K562 (cell line): ENCODE data around the gene ZDHHC11. TPM values are rescaled to one million over a fixed set of nuclear protein-coding genes. Genes with fewer than 3 reads are reported as not detected.
"Not testable (repeated sequence)": the region's sequence is repeated elsewhere in the genome, so short reads cannot be mapped to it uniquely, and the experiment has no call there.

ENCODE experiments used
- ATAC-seq: fragments of 200-7000 bp; cut with Tn5 transposase; 3 replicates; pipeline ENCODE4 v1.9.1; 2020; ENCODE audit warnings: moderate library complexity
- BruUV-seq: library from RNA; stranded (reverse); fragments of 400-500 nt; replicated peaks from 2 replicates; lab custom pipeline; 2021; lab: Mats Ljungman, UMichigan
- CTCF ChIA-PET: fragments of 300-600 bp; formaldehyde crosslinking; extraction: SDS; loops from one replicate; lab custom pipeline; 2021; ENCODE audit warnings: low intra/inter-chr PET ratio; lab: Yijun Ruan, JAX
- POLR2A ChIA-PET: fragments of 300-600, 350-650 bp; sonication (Branson Sonifier 250); formaldehyde crosslinking; extraction: SDS; loops from one replicate; lab custom pipeline; 2021; ENCODE audit warnings: antibody characterized with exemption, inconsistent platforms; lab: Yijun Ruan, JAX
- DNase-seq, 4 experiments: peaks; one replicate each; pipeline versions ENCODE4 v3.0.0 to v3.0.0-alpha.2; 2011 to 2018; ENCODE audit warnings: low spot score in 3 of 4, mixed read lengths in 3 of 4; ENCODE audit errors: extremely low read depth in 1 of 4
- FAIRE-seq: peaks from 2 replicates; lab custom pipeline; 2011; peaks lifted over from hg19 to GRCh38; lab: Jason Lieb, UNC
- H2AFZ ChIP-seq: 2 replicates; pipeline ENCODE4 v1.6.0; 2011; ENCODE audit warnings: low read depth, low read length, control low read depth, inconsistent platforms
- H3K27ac ChIP-seq: fragments of 200-600 bp; 3 replicates; pipeline ENCODE4 v1.8.0; 2011; ENCODE audit warnings: low read depth, mild to moderate bottlenecking, control low read depth, inconsistent platforms, low read length, moderate library complexity, mixed read lengths; ENCODE audit errors: extremely low read depth
- H3K27me3 ChIP-seq, 2 experiments: fragments of 300-600 bp in 1 of 2; 2 replicates in 1 of 2; 3 replicates in 1 of 2; pipeline versions ENCODE4 v1.6.0 to v1.8.0; 2011; ENCODE audit warnings: inconsistent platforms in 2 of 2, low read length in 2 of 2, mild to moderate bottlenecking in 1 of 2, mixed read lengths in 1 of 2, moderate library complexity in 1 of 2; ENCODE audit not compliant: control insufficient read depth in 2 of 2, insufficient read depth in 2 of 2
- H3K36me3 ChIP-seq: fragments of 300-600 bp; 3 replicates; pipeline ENCODE4 v1.8.0; 2011; ENCODE audit warnings: mild to moderate bottlenecking, low read length, inconsistent platforms; ENCODE audit not compliant: control insufficient read depth, insufficient read depth
- H3K4me1 ChIP-seq, 2 experiments: fragments of 200-600 bp in 1 of 2; replicated peaks in 1 of 2; 2 replicates in 1 of 2; 3 replicates in 1 of 2; pipeline versions ENCODE4 v1.5.1 to v1.8.0; 2011; ENCODE audit warnings: inconsistent platforms in 2 of 2, low read length in 2 of 2, mild to moderate bottlenecking in 1 of 2, mixed read lengths in 1 of 2, moderate library complexity in 1 of 2; ENCODE audit not compliant: control insufficient read depth in 2 of 2, insufficient read depth in 2 of 2
- H3K4me2 ChIP-seq: 2 replicates; pipeline ENCODE4 v1.6.1; 2011; ENCODE audit warnings: low read length, control low read depth, inconsistent platforms, mixed read lengths; ENCODE audit not compliant: insufficient read depth
- H3K4me3 ChIP-seq: fragments of 200-600 bp; sonication (generic), shearing (Covaris generic); 2 replicates; pipeline ENCODE4 v1.5.1; 2016; ENCODE audit warnings: control low read depth, inconsistent platforms
- H3K79me2 ChIP-seq: fragments of 200-600 bp; 3 replicates; pipeline ENCODE4 v1.8.0; 2011; ENCODE audit warnings: low read length, inconsistent platforms; ENCODE audit not compliant: control insufficient read depth, insufficient read depth
- H3K9ac ChIP-seq, 2 experiments: 2 replicates each; pipeline versions ENCODE4 v1.6.0 to v1.6.1; 2011; ENCODE audit warnings: low read depth in 2 of 2, low read length in 2 of 2, control low read depth in 1 of 2, inconsistent platforms in 1 of 2, mild to moderate bottlenecking in 1 of 2, mixed read lengths in 1 of 2; ENCODE audit not compliant: insufficient read depth in 1 of 2
- H3K9me1 ChIP-seq: one replicate; pipeline ENCODE4 v1.6.0; 2011; ENCODE audit warnings: inconsistent platforms, mild to moderate bottlenecking, low read length, moderate library complexity; ENCODE audit not compliant: control insufficient read depth, insufficient read depth
- H3K9me3 ChIP-seq: replicated peaks from 2 replicates; pipeline ENCODE4 v1.5.1; 2011; ENCODE audit warnings: low read depth, low read length, inconsistent platforms; ENCODE audit not compliant: control insufficient read depth, insufficient read depth
- H4K20me1 ChIP-seq: replicated peaks from 2 replicates; pipeline ENCODE4 v1.6.1; 2011; ENCODE audit warnings: low read length, inconsistent platforms, mixed read lengths; ENCODE audit not compliant: control insufficient read depth, insufficient read depth
- CTBP1 ChIP-seq: fragments of 450-650 bp; IDR thresholded peaks from 2 replicates; pipeline ENCODE4 v1.6.1; 2016; ENCODE audit warnings: borderline replicate concordance
- HNRNPLL ChIP-seq: fragments of 200-400 bp; formaldehyde crosslinking; IDR thresholded peaks from 2 replicates; pipeline ENCODE4 v1.6.1; 2017; ENCODE audit warnings: low read length, low read depth, mild to moderate bottlenecking; ENCODE audit not compliant: poor library complexity, severe bottlenecking
- TFAP4 ChIP-seq: sonication (generic); formaldehyde crosslinking; IDR thresholded peaks from 2 replicates; pipeline ENCODE4 v1.8.0; 2022; ENCODE audit warnings: missing genetic modification reagents, mild to moderate bottlenecking, moderate library complexity, borderline replicate concordance
- THAP12 ChIP-seq: fragments of 250-450 bp; sonication (Bioruptor Pico); IDR thresholded peaks from 2 replicates; pipeline ENCODE4 v1.9.0; 2021; ENCODE audit warnings: mild to moderate bottlenecking, inconsistent platforms
- WGBS: fragments of 100-300 bp; shearing (Covaris generic); methylation state at CpG from one replicate; pipeline ENCODE4 v1.1.6; 2016; ENCODE audit warnings: low coverage, mixed read lengths; ENCODE audit not compliant: insufficient coverage; ENCODE audit errors: missing lambda C conversion rate; 5-methylcytosine and 5-hydroxymethylcytosine counted together
- in situ Hi-C: fragments of 300-500 bp; cut with MboI; formaldehyde crosslinking; loops from 4 replicates; pipeline ENCODE4 v1.15.0; 2018; ENCODE audit warnings: inconsistent platforms, mixed read lengths
- intact Hi-C: fragments of 100-400 bp; cut with micrococcal nuclease; formaldehyde crosslinking; loops from 2 replicates; pipeline ENCODE4 v1.14.2; 2022
- polyA plus RNA-seq, 8 experiments: library from polyadenylated mRNA; depleted of rRNA in 4 of 8; stranded (reverse) in 5 of 8; unstranded in 3 of 8; fragments of >200 nt; fragmentation: Nextera tagmentation in 2 of 8; fragmentation: Illumina TruSeq in 1 of 8; extraction: Ambion mirVana in 2 of 8; extraction: Trizol in 1 of 8; gene quantifications; 2 replicates each; pipeline versions ENCODE4 v1.2.1 to v1.2.3, GENCODE V29; 2011 to 2014; ENCODE audit warnings: inconsistent platforms in 1 of 8, missing spikeins in 1 of 8
- total RNA-seq, 7 experiments: library from RNA; depleted of rRNA in 6 of 7; stranded (reverse); fragments of >200 nt in 6 of 7; fragmentation: Illumina TruSeq in 2 of 7; extraction: Trizol in 2 of 7; gene quantifications; 2 replicates each; pipeline versions ENCODE4 v1.2.1 to v1.2.3, GENCODE V29; 2011 to 2021; ENCODE audit warnings: low replicate concordance in 1 of 7
- TF ChIP-seq, protein P1 (sequence below): sonication (generic); formaldehyde crosslinking; IDR thresholded peaks from 2 replicates; pipeline ENCODE4 v1.9.0; 2022; ENCODE audit warnings: mild to moderate bottlenecking, missing genetic modification reagents

Gene ZDHHC11
- total and polyA plus RNA-seq, 9 of the 15 experiments (the other 6 are each of a cell fraction or from before 2014, with no cell fraction given): 0.07 to 2.3 (median 0.52) TPM

DNA sequence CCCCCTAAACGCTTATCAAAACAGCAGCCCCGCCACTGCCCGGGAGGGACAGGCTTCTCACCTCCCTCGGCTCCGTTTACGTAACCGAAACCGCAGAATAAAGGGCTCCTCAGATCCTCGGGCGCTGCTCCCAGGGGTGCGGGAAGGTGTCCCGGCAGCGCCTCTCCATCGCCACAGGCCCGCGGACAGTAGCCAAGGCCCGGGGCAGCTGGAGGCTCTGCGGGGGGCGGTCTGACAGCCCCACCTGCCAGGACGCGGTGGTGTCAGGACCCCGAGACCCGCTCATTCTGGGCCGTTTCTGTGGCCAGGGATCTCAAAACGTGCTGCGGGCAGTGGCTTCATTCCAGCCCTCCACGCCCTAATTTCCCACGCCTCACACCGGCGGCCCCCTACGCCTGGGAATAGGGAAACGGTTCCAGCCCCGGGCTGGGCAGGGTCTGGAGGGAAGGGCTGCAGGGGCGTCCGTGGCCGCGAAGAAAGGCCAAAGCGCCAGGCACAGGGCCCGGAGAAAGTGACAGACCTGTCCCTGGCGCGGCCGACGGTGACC is 66.8 kb downstream of the ZDHHC11 start:
- CTCF ChIA-PET, H3K36me3 ChIP-seq, BruUV-seq, H3K27ac ChIP-seq, H3K9me1 ChIP-seq, intact Hi-C loops, H3K9me3 ChIP-seq, H4K20me1 ChIP-seq, FAIRE-seq, H3K79me2 ChIP-seq, POLR2A ChIA-PET, in situ Hi-C loops: not testable (repeated sequence)
- Histone ChIP-seq H3K4me1 (peaks cover 4 to 24% of the 10 kb centered on the region in 2 experiments; a peak in 2 of 5 replicates), H2AFZ (peak overlapping the region; percentile 81; the same call in 1 of the 2 replicates), H3K27me3 (peaks cover 6 to 19% of the 10 kb centered on the region in 2 experiments; a peak in 4 of 5 replicates), H3K9ac (peak overlapping the region in 1 of 2 experiments; percentile 68; a peak in 2 of 4 replicates), H3K4me2 (peak overlapping the region; percentile 51), H3K4me3 (peak overlapping the region; percentile 34)
- WGBS: under 1% methylated on average over 43 of the region's 43 CpGs
- ATAC-seq (peak; percentile 53), DNase-seq (peak; percentile 14 to 29 (median 19))
- TF ChIP-seq HNRNPLL (peak; percentile 87), TFAP4 (peak; percentile 13; the same call in 1 of the 2 replicates), THAP12 (CRISPR knock-in tag) (0 out of 2 replicates have a peak, but pooled peaks have one; percentile 13), CTBP1 (0 out of 2 replicates have a peak, but pooled peaks have one; percentile 24)
- TF ChIP-seq, protein P1, sequence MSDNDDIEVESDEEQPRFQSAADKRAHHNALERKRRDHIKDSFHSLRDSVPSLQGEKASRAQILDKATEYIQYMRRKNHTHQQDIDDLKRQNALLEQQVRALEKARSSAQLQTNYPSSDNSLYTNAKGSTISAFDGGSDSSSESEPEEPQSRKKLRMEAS (CRISPR knock-in tag): 0 out of 2 replicates have a peak, but pooled peaks have one; percentile 11
